ENCODE data around the gene CARMIL1.

Gene CARMIL1

DNA sequence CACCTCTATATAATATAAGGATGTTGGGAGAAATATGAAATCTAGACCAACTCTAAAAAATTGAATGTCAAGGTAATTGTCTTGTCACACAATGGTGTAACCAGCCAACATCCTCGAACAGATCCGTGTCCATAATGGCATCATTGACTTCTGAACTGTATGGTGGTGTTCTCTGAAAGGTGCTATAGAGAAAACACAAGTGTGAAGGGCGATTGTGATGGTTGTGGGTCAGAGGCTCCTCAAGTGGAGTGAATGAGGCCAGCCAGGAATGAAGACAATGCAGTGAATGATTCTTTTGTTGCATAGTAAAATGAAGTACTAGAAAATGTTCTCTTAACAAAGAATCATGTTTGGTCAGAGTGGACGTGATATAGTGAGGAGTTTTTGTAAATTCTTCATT is 58.3 kb downstream of the CARMIL1 start:
- Histone ChIP-seq H3K9ac (ENCODE audit: low read length) (no peak overlapping the region), H3K4me3 (ENCODE audit: low read length) (no peak overlapping the region), H3K79me2 (ENCODE audit: low read length) (no peaks in the 10 kb centered on the region), H3K36me3 (replicated peaks; ENCODE audit: low read depth, low read length) (no peaks in the 10 kb centered on the region), H2AFZ (ENCODE audit: low read depth, low read length) (no peak overlapping the region), H3K4me1 (ENCODE audit: low read length) (0 out of 2 replicates have a peak, but pooled peaks cover 7% of the 10 kb centered on the region), H3K9me3 (ENCODE audit: insufficient read depth, low read length) (no peaks in the 10 kb centered on the region), H3K4me2 (ENCODE audit: low read length) (no peak overlapping the region), H4K20me1 (ENCODE audit: insufficient read depth, low read length) (no peaks in the 10 kb centered on the region), H3K27ac (ENCODE audit: low read length) (no peak overlapping the region), H3K27me3 (ENCODE audit: low read depth, low read length) (peaks cover 24% of the 10 kb centered on the region)
- no peak for TF ChIP-seq EZH2phosphoT487 (IDR thresholded peaks at IDR 0.05; ENCODE audit: low read depth)
- TF ChIP-seq, protein P1, sequence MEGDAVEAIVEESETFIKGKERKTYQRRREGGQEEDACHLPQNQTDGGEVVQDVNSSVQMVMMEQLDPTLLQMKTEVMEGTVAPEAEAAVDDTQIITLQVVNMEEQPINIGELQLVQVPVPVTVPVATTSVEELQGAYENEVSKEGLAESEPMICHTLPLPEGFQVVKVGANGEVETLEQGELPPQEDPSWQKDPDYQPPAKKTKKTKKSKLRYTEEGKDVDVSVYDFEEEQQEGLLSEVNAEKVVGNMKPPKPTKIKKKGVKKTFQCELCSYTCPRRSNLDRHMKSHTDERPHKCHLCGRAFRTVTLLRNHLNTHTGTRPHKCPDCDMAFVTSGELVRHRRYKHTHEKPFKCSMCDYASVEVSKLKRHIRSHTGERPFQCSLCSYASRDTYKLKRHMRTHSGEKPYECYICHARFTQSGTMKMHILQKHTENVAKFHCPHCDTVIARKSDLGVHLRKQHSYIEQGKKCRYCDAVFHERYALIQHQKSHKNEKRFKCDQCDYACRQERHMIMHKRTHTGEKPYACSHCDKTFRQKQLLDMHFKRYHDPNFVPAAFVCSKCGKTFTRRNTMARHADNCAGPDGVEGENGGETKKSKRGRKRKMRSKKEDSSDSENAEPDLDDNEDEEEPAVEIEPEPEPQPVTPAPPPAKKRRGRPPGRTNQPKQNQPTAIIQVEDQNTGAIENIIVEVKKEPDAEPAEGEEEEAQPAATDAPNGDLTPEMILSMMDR (IDR thresholded peaks at IDR 0.05; ENCODE audit: low read depth, low read length) = no peak

DNA sequence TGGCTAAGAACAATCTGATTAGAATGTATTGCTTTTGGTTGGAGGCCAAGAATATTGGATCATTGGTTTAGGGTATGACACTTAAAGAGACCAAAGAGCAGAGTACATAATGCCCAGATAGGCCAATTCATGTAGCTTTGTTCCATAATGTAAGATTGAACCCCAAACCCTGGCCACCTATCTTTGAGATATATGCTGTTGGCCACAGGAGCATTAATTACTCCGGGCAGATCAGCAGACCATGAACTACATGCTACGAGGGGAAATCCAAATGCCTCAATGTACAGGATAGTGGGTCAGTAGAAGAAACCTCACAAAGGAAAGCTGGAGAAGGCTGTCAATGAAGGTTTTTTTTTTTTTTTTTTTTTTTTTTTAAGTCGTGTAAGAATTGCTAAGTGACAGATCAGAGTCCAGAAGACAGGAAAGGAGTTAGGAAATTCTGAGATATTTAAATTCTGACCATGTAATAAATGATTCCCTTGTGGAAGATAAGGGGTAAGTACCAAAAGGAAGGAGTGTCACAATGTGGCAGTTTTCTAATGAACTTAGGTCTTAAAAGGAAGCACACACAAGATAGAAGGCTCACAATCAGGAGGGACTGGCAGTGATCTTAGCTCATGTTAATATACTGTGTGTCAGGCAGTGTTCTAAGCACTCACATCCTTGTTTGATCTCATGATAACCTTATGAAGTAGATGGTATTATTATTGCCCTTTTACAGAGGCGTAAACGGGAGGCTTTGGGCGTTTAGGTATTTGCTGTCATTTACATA is 61.4 kb downstream of the CARMIL1 start:
- Histone ChIP-seq H3K27me3 (ENCODE audit: low read depth, low read length) (peaks cover 24% of the 10 kb centered on the region; the same call in 1 of the 2 replicates), H3K4me1 (ENCODE audit: low read length) (0 out of 2 replicates have a peak, but pooled peaks cover 7% of the 10 kb centered on the region), H3K4me3 (ENCODE audit: low read length) (no peak overlapping the region), H3K4me2 (ENCODE audit: low read length) (no peak overlapping the region), H4K20me1 (ENCODE audit: insufficient read depth, low read length) (no peaks in the 10 kb centered on the region), H3K36me3 (replicated peaks; ENCODE audit: low read depth, low read length) (no peaks in the 10 kb centered on the region), H2AFZ (ENCODE audit: low read depth, low read length) (no peak overlapping the region), H3K9me3 (ENCODE audit: insufficient read depth, low read length) (no peaks in the 10 kb centered on the region), H3K79me2 (ENCODE audit: low read length) (no peaks in the 10 kb centered on the region), H3K27ac (ENCODE audit: low read length) (no peak overlapping the region), H3K9ac (ENCODE audit: low read length) (no peak overlapping the region)
- no peak for TF ChIP-seq EZH2phosphoT487 (IDR thresholded peaks at IDR 0.05; ENCODE audit: low read depth)
- TF ChIP-seq, protein P1 (IDR thresholded peaks at IDR 0.05; ENCODE audit: low read depth, low read length) = no peak

- H3K4me1 ChIP-seq (ENCODE audit: low read length) = 0 out of 2 replicates have a peak, but pooled peaks cover 7% of the 10 kb centered on the region
- no peaks in the 10 kb centered on the region for H4K20me1 ChIP-seq (ENCODE audit: insufficient read depth, low read length)
- H3K4me3 ChIP-seq (ENCODE audit: low read length) = no peak overlapping the region
- H3K9ac ChIP-seq (ENCODE audit: low read length) = no peak overlapping the region
- no peak overlapping the region for H3K4me2 ChIP-seq (ENCODE audit: low read length)
- H2AFZ ChIP-seq (ENCODE audit: low read depth, low read length) = no peak overlapping the region
- TF ChIP-seq EZH2phosphoT487 (IDR thresholded peaks at IDR 0.05; ENCODE audit: low read depth) = no peak
- TF ChIP-seq, protein P1 (IDR thresholded peaks at IDR 0.05; ENCODE audit: low read depth, low read length) = no peak
- H3K79me2 ChIP-seq (ENCODE audit: low read length) = no peaks in the 10 kb centered on the region
- no peaks in the 10 kb centered on the region for H3K36me3 ChIP-seq (replicated peaks; ENCODE audit: low read depth, low read length)
- H3K27me3 ChIP-seq (ENCODE audit: low read depth, low read length) = peaks cover 24% of the 10 kb centered on the region; the same call in 1 of the 2 replicates
- no peak overlapping the region for H3K27ac ChIP-seq (ENCODE audit: low read length)
- H3K9me3 ChIP-seq (ENCODE audit: insufficient read depth, low read length) = no peaks in the 10 kb centered on the region
Observed at GRCh38 chr6:25341203-25341552, 62.0 kb downstream of the CARMIL1 start.

GRCh38 chr6:25341923-25342619 is 62.9 kb downstream of the CARMIL1 start:
- no peak overlapping the region for H3K9ac ChIP-seq (ENCODE audit: low read length)
- peaks cover 32% of the 10 kb centered on the region; the same call in 1 of the 2 replicates for H3K27me3 ChIP-seq (ENCODE audit: low read depth, low read length)
- no peaks in the 10 kb centered on the region for H3K36me3 ChIP-seq (replicated peaks; ENCODE audit: low read depth, low read length)
- no peaks in the 10 kb centered on the region for H3K9me3 ChIP-seq (ENCODE audit: insufficient read depth, low read length)
- H2AFZ ChIP-seq (ENCODE audit: low read depth, low read length) = no peak overlapping the region
- 0 out of 2 replicates have a peak, but pooled peaks cover 7% of the 10 kb centered on the region for H3K4me1 ChIP-seq (ENCODE audit: low read length)
- TF ChIP-seq EZH2phosphoT487 (IDR thresholded peaks at IDR 0.05; ENCODE audit: low read depth) = no peak
- TF ChIP-seq, protein P1 (IDR thresholded peaks at IDR 0.05; ENCODE audit: low read depth, low read length) = no peak
- H3K4me2 ChIP-seq (ENCODE audit: low read length) = no peak overlapping the region
- H3K27ac ChIP-seq (ENCODE audit: low read length) = no peak overlapping the region
- no peaks in the 10 kb centered on the region for H3K79me2 ChIP-seq (ENCODE audit: low read length)
- H4K20me1 ChIP-seq (ENCODE audit: insufficient read depth, low read length) = no peaks in the 10 kb centered on the region
- H3K4me3 ChIP-seq (ENCODE audit: low read length) = no peak overlapping the region
